GM19397 (cell line): ENCODE measurements around the gene TSSK2.
"Not testable (repeated sequence)": the region's sequence is repeated elsewhere in the genome, so short reads cannot be mapped to it uniquely, and the experiment has no call there.

ENCODE experiments used
- ATAC-seq: cut with Tn5 transposase; IDR thresholded peaks from one replicate; pipeline ENCODE4 v1.9.1; 2021; ENCODE audit warnings: mild to moderate bottlenecking, moderate library complexity; ENCODE audit not compliant: unreplicated experiment

TSSK2 gene

DNA sequence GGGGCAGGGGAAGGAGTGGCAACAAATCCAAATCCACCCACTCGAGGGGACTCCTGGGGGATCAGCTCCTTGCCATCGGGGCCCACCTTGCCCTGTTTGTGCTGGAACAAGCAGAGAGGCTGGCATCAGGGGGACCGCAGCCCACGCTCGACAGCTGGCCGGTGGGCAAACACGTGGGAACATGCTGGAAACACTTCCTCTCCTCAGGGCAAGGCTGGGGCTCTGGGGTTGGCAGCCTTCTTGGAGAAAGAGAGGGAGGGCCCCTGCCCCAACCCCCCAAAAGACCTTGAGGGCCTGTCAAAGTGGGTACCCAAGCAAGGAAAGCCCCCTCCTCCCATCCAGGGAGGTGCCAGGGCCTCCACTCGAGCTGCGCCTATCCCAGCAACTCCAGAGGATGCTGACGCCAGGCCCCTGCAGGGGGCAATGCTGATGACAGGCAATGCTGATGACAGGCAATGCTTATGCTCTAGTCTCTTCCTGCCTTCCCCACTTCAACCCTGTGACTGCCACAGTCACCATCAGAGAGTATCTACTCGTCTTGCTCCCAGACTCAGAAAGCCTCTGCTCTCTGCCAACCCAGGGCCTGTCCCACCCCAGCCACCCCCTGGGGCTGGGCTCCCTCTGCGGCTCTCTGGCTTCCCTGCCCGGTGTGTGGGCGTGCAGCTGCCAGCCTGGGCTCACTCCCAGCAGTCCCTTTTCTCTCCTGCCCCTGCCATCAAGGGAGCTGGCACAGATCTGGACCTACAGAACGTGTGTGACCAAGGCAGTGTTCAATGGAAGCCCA is 7.3 kb downstream of the TSSK2 start:
- ATAC-seq = no peak

DNA sequence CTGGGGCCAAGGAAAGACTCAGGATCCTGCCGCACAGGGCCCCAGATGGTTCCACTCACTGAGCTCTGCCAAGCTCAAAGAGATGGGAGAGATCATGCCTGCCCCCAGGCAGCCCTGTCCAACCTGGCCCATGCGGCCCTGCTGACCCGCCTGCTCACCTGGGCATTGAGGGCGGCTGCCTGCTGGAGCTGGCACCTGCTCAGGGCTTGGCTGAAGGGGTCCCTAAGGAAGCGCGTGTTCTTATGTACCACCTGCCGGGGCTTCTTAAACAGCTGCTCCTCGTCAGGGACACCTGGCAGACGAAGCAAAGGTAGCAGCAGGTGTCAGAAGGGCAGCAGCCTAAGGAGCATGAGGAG is 7.9 kb downstream of the TSSK2 start:
- no peak for ATAC-seq

DNA sequence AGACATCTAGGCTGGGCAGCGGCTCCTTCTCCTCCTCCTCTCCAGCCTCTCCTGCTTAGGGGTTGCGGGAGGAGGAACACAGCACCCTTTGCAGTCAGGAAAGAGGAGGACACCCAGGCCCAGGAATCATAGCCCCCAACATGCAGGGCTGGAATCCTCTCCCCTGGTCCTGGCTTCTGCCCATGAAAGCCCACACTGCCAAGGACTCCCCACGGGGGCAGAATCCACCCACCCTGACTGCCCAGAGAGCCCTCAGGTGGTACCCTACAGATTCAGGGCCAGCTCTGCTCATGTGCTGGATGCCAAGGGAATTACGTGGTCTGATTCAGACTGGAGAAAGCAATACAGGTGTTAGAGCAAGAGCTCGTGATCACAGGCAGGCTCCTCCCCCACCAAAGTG is 8.9 kb downstream of the TSSK2 start:
- no peak for ATAC-seq

DNA sequence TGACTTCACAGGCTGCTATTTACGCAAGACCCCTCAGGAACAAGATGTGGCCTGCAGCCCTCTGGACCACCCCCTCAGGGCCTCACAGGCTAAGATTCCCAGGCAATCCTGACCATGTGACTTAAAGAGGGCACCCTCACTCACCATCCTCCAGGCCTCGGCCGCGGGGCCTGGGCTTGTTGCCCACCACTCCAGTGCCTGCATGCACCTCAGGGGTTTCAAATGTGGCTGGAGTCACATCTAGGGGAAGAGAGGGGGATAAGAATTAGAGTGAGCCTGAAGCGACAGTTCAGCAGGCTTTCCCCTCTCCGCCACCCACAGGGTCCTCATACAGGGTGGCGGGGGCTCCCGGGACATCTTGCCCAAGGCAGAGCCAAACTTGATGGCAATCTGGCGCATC is 11.3 kb downstream of the TSSK2 start:
- ATAC-seq = no peak

DNA sequence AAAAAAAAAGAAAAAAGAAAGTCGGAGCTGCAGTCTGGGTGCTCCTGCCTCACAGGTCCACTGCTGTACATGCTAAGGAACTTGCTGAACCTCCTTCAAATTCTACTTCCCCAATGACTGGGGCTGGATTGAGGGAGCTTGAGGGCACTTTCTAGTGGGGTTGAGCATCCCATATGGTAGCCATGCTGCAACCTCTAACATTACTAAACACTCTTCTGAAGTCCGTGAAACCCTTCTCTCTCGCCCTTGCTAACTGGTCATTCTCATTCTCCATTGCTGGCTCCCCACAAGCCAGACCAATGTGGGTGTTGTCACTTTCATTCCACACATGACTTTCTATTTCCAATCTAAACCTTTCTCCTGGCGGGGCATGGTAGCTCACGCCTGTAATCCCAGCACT is 12.1 kb downstream of the TSSK2 start:
- no peak for ATAC-seq

DNA sequence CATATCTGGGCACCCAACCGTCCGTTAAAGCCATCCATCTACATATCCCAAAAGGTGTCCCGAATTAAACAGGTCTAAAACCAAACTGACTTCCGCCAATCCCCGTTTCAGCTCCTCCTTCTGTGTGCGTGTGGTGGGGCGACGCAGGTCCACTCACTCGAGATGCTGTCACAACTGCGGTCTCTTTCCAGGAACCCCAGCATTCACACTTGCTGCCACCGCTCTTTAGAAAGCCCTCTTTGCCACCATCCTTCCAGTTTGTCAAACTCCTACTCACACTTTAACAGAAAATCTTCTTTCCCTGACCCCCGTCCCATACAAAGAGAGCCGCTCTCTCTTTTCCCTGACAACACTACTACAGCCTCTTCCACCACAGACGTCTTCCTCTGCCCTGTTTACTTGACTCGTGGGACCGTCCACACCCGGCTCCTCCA is 12.9 kb downstream of the TSSK2 start:
- no peak for ATAC-seq

DNA sequence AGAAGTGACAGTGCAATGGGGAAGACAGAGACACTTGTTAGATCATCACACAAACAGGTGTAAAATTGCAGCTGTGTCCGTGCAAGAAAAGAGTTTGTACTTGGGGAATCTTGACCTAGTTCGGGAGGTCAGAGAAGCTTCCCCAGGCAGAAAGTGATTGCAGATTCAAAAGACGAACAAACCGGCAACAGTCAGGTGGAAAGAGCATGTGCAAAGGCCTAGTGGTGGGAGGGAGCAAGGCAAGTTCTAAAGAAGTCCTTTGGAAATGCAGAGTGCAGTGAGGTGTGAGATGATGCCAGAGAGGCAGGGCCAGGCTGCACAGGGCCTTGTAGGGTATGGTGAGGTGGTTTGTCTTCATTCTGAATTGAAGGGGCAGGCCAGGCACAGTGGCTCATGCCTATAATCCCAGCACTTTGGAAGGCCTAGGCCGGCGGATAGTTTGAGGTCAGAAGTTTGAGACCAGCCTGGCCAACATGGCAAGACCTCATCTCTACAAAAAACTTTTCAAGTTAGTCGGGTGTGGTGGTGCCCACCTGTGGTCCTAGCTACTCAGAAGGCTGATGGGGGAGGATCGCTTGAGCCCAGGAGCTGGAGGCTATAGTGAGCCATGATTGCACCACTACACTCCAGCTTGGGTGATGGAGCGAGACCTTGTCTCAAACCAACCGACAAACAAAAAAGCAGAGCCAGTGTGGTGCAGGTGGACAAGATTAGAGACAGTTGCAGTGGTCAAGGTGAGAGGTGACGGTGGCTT is 15.3 kb downstream of the TSSK2 start:
- no peak for ATAC-seq

DNA sequence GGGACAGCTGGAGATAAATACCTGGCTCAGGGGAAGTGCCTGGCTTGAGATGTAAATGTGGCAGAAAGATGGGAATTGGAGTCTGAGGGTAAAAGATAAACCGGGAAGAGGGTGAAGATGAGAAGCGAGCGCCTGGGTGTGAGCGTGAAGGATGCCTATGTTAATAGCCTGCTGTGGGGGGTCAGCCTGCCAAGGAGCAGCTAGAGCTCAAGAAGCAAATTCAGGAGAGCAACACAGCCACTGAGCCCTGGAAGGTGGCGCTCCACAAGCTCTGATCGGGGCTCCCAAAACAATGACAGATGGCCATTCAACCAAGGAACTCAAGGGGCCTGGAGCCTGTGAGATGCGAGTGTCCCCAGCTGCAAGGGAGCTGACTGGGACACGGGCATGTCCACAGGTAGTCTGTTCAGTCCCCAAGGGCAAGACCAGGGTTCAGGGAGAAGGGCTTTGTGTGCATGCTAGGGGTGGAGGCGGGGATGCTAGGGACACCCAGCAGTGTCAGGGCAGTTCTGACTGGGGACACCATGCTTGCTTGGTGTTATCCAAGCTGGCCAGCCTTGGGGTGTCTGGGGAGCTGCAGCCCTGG is 16.2 kb downstream of the TSSK2 start:
- no peak for ATAC-seq

DNA sequence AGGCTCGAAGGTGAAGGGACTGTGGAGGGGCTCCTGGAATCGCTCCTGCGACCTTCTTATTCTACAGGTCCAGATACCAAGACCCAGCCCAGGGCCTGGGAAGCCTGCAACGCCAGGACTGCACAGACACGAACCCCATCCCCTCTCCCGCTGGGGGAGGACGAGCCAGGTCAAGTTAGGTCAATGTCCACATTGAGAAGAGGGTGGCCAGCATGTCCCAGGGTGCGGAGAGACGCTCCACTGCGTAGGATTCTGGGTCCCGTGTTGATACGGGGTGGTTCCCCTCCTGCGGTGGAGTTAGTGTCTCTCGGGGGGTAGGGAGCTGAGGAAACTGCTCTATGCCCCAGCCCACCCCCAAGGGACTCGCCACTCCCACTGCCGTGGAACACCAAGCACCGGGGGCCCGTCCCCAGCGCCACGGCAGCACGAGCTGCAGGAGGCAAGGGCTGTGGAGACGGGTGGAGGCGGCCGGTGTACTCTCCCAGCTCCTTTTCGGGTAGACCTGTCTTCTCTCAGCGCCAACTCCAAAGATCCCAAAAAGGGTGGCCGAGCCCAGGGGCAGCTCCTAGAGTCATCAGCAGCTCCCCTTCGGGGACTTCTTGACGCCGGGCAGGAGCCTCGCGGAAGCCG is 17.4 kb downstream of the TSSK2 start:
- ATAC-seq = no peak

DNA sequence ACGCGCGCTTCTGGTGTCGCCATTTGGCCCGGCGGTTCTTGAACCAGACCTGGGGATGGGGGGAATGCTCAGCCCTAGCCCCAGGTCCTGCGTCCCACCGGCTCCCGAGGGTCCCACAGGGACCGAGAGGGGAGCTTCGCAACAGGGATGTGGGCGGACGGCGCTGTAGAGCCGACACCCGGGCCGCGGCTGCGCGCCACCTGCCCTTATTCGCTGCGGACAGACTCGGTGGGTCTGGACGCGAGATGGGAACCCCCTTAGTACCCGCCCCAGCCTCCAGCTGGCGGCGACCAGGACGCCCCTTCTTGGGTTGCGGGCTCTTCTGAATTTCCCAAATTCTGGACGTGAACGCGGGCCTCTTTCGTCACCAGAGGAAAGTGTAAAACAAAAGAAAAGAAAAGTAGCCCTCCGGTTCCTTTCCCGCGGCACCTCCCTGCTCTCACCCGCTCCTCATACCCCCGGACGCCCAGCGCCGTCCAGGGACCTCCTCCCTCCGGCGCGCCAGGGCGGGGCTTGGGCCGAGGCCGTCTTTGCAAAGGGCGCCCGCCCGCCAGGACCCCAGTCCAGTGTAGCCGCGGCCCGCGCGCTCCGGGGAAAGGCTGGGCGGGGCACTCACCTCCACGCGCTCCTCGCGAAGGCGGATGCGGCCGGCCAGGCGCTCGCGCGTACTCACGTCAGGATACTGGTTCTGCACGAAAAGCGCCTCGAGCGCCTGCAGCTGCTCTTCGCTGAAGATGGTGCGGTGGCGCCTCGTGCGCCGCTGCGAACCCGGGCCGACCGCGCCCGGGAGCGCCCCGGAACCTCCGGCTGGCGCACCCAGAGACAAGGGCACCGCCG is 18.2 kb downstream of the TSSK2 start:
- no peak for ATAC-seq

DNA sequence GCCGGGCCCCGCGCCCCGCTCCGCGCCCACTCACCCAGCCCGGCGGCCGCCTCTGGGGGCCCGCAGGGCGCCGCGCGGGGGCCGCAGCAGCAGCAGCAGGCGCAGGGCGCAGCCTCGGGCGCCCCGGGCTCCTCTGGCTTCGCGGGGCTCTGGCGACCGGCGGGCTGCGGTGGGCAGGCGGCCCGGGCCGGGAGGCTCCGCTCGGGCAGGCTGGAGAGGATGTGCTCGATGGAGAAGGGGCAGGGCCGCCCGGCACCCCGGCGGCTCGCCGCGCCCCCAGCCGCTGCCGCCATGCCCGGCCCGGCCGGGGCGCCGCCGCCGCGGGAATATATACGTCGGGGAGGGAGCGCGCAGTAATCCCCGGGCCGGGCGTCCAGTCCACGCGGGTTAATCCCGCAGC is 18.9 kb downstream of the TSSK2 start, which contains the start of gene GSC2:
Gene GSC2 (minus strand): TSS at position 302 of the 400 bp plus-strand sequence. CDS start 9 bp downstream, at position 293.
- no peak for ATAC-seq

DNA sequence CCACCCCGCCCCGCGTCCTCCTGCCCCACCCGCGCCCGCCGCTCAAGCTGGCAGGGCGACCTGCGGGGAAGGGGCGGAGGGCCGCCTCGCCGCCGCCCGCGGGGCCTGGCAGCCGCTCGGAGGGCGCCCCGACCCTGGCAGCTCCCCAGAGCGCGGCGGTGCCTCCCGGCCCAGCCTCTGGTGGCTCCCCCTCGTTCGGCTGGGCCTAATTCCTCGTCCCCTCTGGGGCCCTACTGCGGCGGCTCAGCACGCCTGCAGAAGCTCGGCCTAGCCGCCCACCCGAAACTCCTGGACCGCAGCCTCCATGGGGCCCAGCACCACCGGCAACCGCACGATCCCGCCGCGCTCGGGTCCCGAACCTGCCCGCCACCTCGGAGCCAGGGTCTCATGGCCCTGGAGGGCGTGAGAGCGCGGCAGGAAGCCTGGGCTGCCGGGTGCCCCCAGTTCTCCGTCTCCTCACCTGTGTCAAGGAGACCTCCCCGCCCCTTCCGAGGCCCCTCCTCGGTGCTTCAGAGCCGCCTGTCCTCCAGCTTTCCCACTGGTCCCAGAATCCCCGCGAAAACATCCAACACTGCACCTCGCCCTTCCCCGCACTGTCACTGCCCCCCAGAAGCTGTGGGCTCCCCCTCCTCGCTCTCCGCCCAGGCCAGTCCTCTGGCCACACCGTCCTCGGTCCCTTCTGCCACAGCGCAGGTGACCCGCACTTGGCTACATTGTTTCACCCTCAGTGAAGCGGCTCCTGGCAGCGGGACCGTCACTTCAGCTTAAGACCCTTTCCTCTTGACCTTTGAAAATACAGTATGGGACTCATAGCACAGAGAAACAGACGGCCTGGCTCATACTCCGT is 19.6 kb downstream of the TSSK2 start:
- no peak for ATAC-seq

DNA sequence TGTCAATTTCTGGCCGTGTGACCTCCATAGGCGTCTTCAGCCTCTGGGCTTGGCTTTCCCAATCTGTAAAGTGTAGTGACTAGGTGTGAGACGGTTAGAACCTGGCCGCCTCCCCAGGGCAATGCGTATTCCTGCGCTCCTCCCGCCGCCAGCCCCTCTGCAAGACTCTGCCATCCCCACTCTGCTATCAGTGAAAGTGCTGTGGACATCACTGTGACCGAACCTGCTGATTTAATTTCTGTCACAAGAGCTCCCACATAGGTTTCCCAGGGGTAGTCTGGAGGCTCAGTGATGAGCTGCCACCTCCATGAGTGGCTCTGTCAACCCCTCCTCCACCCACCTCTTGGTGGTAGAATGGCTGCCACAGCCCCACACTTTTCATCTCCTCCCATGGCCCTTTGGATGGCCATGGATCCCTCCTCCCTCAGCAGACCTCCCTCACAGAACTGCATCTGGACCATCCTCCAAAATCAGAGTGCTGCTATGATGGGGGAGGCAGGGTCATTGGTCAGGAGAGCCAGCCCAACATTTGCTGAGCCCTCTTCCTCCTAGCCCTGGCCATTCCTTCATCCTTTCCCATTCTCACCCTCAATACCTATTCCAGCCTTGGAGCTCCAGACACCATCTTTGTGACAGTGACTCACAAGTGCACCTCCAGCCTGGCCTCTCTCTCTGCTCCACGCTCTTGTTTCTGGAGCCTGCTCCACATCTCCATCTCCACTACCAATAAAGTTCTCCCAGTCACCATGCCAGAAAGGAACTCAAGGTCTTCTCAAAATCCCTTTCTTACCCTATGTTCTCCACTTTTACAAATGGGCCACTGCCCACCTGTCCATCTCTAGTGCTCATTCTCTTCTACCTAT is 20.5 kb downstream of the TSSK2 start:
- no peak for ATAC-seq

DNA sequence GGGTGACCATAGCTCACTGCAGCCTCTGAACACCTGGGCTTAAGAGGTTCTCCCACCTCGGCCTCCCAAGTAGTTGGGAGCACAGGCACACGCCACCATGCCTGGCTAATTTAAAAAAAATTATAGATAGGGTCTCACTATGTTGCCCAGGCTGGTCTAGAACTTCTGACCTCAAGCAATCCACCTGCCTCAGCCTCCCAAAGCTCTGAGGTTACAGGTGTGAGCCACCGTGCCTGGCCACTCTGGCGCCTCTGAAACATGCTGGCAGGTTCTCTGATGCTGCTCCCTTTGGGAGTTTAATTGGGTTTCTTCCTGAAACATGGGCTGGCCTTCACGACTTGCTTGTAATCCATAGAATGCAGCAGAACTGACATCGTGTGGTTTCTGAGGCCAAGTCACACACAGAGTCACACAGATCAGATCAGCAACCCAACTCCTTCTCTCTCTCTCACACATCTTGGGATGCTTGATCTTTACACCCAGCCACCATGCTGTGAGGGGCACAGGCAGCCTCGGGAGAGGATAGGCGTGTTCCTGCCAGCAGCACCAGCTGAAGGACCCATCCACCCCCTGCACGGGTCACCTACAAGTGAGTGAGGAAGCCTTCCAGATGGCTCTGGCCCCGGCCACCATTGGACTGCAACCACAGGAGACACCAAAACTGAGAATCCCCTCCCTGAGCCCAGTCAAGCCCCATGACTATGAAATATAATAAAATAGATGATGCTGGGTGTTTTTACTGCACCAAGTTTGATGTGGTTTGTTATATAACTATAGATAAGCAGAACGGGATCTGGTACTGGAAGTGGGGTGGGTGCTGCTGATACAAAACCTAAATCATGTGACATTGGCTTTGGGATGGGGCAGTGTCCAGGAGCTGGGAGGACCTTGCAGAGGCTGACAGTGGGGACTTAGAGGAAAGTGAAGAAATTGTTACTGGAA is 22.1 kb downstream of the TSSK2 start:
- no peak for ATAC-seq

DNA sequence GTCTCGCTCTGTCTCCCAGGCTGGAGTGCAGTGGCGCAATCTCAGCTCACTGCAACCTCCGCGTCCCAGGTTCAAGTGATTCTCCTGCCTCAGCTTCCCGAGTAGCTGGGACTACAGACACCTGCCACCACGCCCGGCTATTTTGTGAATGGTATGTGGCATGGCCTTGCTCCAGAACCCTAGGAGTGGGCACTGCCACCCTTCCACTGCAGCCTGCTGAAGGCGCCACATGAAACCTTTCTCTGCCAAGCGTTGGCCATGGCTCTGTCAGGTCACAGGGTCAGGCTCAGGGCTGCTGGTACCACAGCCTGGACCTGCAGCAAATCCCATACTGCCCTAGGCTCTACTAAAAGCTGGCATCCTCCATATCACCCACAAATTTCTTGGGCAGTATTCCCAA is 25.0 kb downstream of the TSSK2 start:
- ATAC-seq = not testable (repeated sequence)

DNA sequence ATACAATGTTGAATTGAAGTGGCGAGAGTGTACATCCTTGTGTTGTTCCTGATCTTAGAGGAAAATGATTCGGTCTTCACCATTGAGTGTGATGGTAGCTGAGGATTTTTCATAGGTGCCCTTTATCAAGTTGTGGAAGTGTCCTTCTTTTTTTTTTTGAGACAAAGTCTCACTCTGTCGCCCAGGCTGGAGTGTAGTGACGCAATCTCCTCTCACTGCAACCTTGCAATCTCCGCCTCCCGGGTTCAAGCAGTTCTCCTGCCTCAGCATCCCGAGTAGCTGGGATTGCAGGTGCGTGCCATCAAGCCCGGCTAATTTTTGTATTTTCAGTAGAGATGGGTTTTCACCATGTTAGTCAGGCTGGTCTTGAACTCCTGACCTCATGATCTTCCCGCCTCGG is 27.5 kb downstream of the TSSK2 start:
- not testable (repeated sequence) for ATAC-seq

DNA sequence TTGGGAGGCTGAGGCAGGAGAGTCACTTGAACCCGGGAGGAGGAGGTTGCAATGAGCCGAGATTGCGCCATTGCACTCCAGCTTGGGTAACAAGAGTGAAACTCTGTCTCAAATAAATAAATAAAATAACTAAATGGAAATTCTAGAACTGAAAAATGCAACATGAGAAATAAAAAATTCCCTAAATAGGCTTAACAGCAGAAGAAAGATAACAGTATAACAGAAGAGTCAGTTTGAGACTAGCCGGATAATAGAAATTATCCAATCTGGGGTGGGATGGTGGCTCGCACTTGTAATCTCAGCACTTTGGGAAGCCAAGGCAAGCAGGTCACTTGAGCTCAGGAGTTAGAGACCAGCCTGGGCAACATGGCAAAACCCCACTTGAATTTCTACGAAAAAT is 33.3 kb downstream of the TSSK2 start:
- ATAC-seq = no peak

DNA sequence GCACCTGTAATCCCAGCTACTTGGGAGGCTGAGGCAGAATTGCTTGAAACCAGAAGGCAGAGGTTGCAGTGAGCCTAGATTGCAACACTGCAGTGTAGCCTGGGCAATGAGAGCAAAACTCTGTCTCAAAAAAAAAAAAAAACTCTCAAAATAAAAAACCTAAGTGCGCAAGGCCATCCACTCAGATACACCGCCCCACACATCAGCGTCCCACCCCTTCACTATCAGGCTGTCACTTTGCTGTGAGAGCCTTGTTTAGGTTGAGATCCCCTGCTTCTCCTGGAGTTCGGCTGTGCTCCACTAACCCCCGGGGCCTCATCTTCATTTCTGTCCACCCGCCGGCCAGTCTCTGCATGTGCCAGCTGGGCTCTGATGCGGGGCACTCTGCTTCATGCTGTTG is 35.3 kb downstream of the TSSK2 start:
- no peak for ATAC-seq
